H9 (cell line): Measurements from ENCODE around the gene EPSTI1. TPM values are rescaled to one million over a fixed set of nuclear protein-coding genes. Genes with fewer than 3 reads are reported as not detected.

Source experiments
- DNase-seq: peaks from one replicate; pipeline ENCODE4 v3.0.0-alpha.2; 2017
- H2AFZ ChIP-seq: one replicate; pipeline ENCODE4 v1.6.1; 2013; ENCODE audit warnings: mild to moderate bottlenecking, low read length, control low read depth, moderate library complexity
- H2AK5ac ChIP-seq: 2 replicates; pipeline ENCODE4 v1.6.1; 2013; ENCODE audit warnings: low read length, control low read depth, mixed read lengths; ENCODE audit not compliant: insufficient read length
- H2BK120ac ChIP-seq: one replicate; pipeline ENCODE4 v1.6.1; 2013; ENCODE audit warnings: low read depth, mild to moderate bottlenecking, low read length, control low read depth, inconsistent platforms; ENCODE audit not compliant: poor library complexity, severe bottlenecking
- H2BK12ac ChIP-seq: 2 replicates; pipeline ENCODE4 v1.6.1; 2013; ENCODE audit warnings: low read length, control low read depth, mixed read lengths, low read depth; ENCODE audit not compliant: insufficient read length
- H2BK15ac ChIP-seq: 2 replicates; pipeline ENCODE4 v1.6.1; 2013; ENCODE audit warnings: low read depth, low read length, control low read depth
- H2BK20ac ChIP-seq: one replicate; pipeline ENCODE4 v1.6.1; 2013; ENCODE audit warnings: low read depth, mild to moderate bottlenecking, low read length, control low read depth, inconsistent platforms; ENCODE audit not compliant: poor library complexity, severe bottlenecking
- H2BK5ac ChIP-seq: 2 replicates; pipeline ENCODE4 v1.6.1; 2013; ENCODE audit warnings: low read length, control low read depth, mixed read lengths; ENCODE audit not compliant: insufficient read length
- H3K14ac ChIP-seq: 2 replicates; pipeline ENCODE4 v1.6.1; 2013; ENCODE audit warnings: low read length, control low read depth; ENCODE audit not compliant: insufficient read depth
- H3K18ac ChIP-seq: 2 replicates; pipeline ENCODE4 v1.6.1; 2013; ENCODE audit warnings: low read depth, mild to moderate bottlenecking, mixed read lengths, low read length, control low read depth; ENCODE audit not compliant: insufficient read length
- H3K23ac ChIP-seq: 2 replicates; pipeline ENCODE4 v1.6.1; 2013; ENCODE audit warnings: low read length, control low read depth, mixed read lengths, low read depth; ENCODE audit not compliant: insufficient read length
- H3K23me2 ChIP-seq: 2 replicates; pipeline ENCODE4 v1.6.1; 2013; ENCODE audit warnings: low read depth, mild to moderate bottlenecking, mixed read lengths, low read length, control low read depth; ENCODE audit not compliant: insufficient read length, poor library complexity, severe bottlenecking
- H3K27ac ChIP-seq: 2 replicates; pipeline ENCODE4 v1.5.1; 2013; ENCODE audit warnings: low read length, control low read depth, mixed read lengths, low read depth; ENCODE audit not compliant: insufficient read length
- H3K27me3 ChIP-seq: 2 replicates; pipeline ENCODE4 v1.6.1; 2013; ENCODE audit warnings: low read length, control low read depth, inconsistent platforms; ENCODE audit not compliant: insufficient read depth
- H3K4ac ChIP-seq: 2 replicates; pipeline ENCODE4 v1.6.1; 2013; ENCODE audit warnings: low read depth, mild to moderate bottlenecking, control low read depth, inconsistent platforms, low read length, moderate library complexity
- H3K4me1 ChIP-seq: 2 replicates; pipeline ENCODE4 v1.6.1; 2013; ENCODE audit warnings: low read length, control low read depth, inconsistent platforms; ENCODE audit not compliant: insufficient read depth
- H3K4me2 ChIP-seq: 2 replicates; pipeline ENCODE4 v1.6.1; 2013; ENCODE audit warnings: low read length, control low read depth, mixed read lengths; ENCODE audit not compliant: insufficient read length, insufficient read depth
- H3K56ac ChIP-seq: 2 replicates; pipeline ENCODE4 v1.6.1; 2013; ENCODE audit warnings: low read depth, mild to moderate bottlenecking, mixed read lengths, low read length, control low read depth; ENCODE audit not compliant: insufficient read length
- H3K79me1 ChIP-seq: 2 replicates; pipeline ENCODE4 v1.6.1; 2013; ENCODE audit warnings: low read depth, mild to moderate bottlenecking, moderate library complexity, low read length, control low read depth, inconsistent platforms; ENCODE audit not compliant: insufficient read depth, poor library complexity, severe bottlenecking
- H3K79me2 ChIP-seq: 2 replicates; pipeline ENCODE4 v1.6.1; 2013; ENCODE audit warnings: low read length, control low read depth, inconsistent platforms; ENCODE audit not compliant: insufficient read depth
- H3K9ac ChIP-seq: 2 replicates; pipeline ENCODE4 v1.6.1; 2013; ENCODE audit warnings: low read length, control low read depth, mixed read lengths; ENCODE audit not compliant: insufficient read length; ENCODE audit errors: extremely low read depth
- H3K9me3 ChIP-seq: one replicate; pipeline ENCODE4 v1.6.1; 2013; ENCODE audit warnings: low read depth, low read length, inconsistent platforms; ENCODE audit not compliant: control insufficient read depth
- H3T11ph ChIP-seq: one replicate; pipeline ENCODE4 v1.6.1; 2013; ENCODE audit warnings: mild to moderate bottlenecking, low read length, control low read depth, inconsistent platforms
- H4K20me1 ChIP-seq: one replicate; pipeline ENCODE4 v1.6.1; 2013; ENCODE audit not compliant: control insufficient read depth, insufficient read length, insufficient read depth
- H4K5ac ChIP-seq: 2 replicates; pipeline ENCODE4 v1.6.1; 2013; ENCODE audit warnings: low read depth, mild to moderate bottlenecking, mixed read lengths, low read length, control low read depth; ENCODE audit not compliant: insufficient read length
- H4K8ac ChIP-seq: replicated peaks from 2 replicates; pipeline ENCODE4 v1.6.1; 2013; ENCODE audit warnings: low read length, control low read depth, mixed read lengths, low read depth; ENCODE audit not compliant: insufficient read length
- H4K91ac ChIP-seq: 2 replicates; pipeline ENCODE4 v1.6.1; 2013; ENCODE audit warnings: low read depth, mild to moderate bottlenecking, moderate library complexity, mixed read lengths, low read length, control low read depth; ENCODE audit not compliant: insufficient read length
- H3K27ac Mint-ChIP-seq, 3 experiments: 2 replicates in 2 of 3; 3 replicates in 1 of 3; pipeline ENCODE4 v1.8.0; 2020 to 2021; ENCODE audit warnings: mixed read lengths in 3 of 3, mild to moderate bottlenecking in 1 of 3, moderate library complexity in 1 of 3
- H3K27me3 Mint-ChIP-seq: 2 replicates; pipeline ENCODE4 v1.8.0; 2021; ENCODE audit warnings: low read depth, mild to moderate bottlenecking, moderate library complexity, mixed read lengths
- H3K36me3 Mint-ChIP-seq, 3 experiments: 2 replicates in 2 of 3; 3 replicates in 1 of 3; pipeline ENCODE4 v1.8.0; 2020 to 2021; ENCODE audit warnings: low read depth in 3 of 3, mixed read lengths in 3 of 3; ENCODE audit not compliant: insufficient read depth in 1 of 3
- H3K4me1 Mint-ChIP-seq, 2 experiments: 2 replicates each; pipeline ENCODE4 v1.8.0; 2020; ENCODE audit warnings: mixed read lengths in 2 of 2
- H3K4me3 Mint-ChIP-seq, 2 experiments: 2 replicates in 1 of 2; 3 replicates in 1 of 2; pipeline ENCODE4 v1.8.0; 2020 to 2021; ENCODE audit warnings: mild to moderate bottlenecking in 2 of 2, mixed read lengths in 2 of 2, moderate library complexity in 1 of 2
- H3K9me3 Mint-ChIP-seq, 2 experiments: 2 replicates in 1 of 2; 3 replicates in 1 of 2; pipeline ENCODE4 v1.8.0; 2020; ENCODE audit warnings: mild to moderate bottlenecking in 2 of 2, mixed read lengths in 2 of 2, moderate library complexity in 1 of 2
- WGBS: extraction: QIAGEN DNeasy Blood & Tissue Kit; methylation state at CpG from one replicate; pipeline ENCODE4 v1.1.7; 2013; ENCODE audit warnings: missing lambda C conversion rate, low lambda C conversion rate, mixed read lengths; ENCODE audit not compliant: insufficient read length; ENCODE audit errors: extremely low coverage; 5-methylcytosine and 5-hydroxymethylcytosine counted together
- total RNA-seq: library from RNA; stranded (reverse); gene quantifications from 2 replicates; pipeline ENCODE4 v1.2.1, GENCODE V29; 2021
- TF ChIP-seq, protein P1 (sequence below): fragments of 200-600 bp; sonication (generic); conservative IDR thresholded peaks from 3 replicates; pipeline ENCODE4 v1.8.0; 2021; ENCODE audit warnings: antibody characterized with exemption, mild to moderate bottlenecking

The EPSTI1 gene
- total RNA-seq, 1 experiment from 2014 or later: 0.70 TPM

DNA sequence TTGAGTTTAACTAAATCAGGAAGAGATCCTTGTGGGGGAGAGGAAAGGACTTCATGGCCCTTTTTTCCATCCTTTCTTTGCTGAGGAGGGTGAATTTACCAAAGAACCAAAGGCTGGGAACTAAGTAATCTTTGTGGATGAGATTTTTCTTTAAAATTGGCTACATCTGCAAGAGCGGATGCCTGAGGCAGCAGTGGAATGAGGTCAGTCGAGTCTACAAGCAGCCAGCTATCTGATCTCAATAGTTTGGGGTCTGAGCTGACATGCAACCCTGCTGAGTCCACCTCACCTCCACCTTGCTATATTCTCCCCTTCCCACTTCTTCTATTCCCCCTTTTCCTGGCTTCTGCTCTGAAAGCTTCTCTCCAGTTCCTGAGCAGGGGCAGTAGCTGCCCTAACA lies 27.8 kb upstream of the EPSTI1 start:
- H3K4me1 Mint-ChIP-seq: peaks cover 10 to 16% of the 10 kb centered on the region in 2 experiments
- no peak overlapping the region for H3K27ac Mint-ChIP-seq
- no peak for DNase-seq
- Histone ChIP-seq H2BK120ac (no peak overlapping the region), H3K27me3 (no peaks in the 10 kb centered on the region), H3K4me1 (no peaks in the 10 kb centered on the region; the same call in 1 of the 2 replicates), H2AK5ac (no peak overlapping the region), H4K91ac (no peak overlapping the region), H3K79me1 (no peaks in the 10 kb centered on the region), H2AFZ (no peak overlapping the region), H3K18ac (no peak overlapping the region), H2BK12ac (no peak overlapping the region), H2BK20ac (no peak overlapping the region), H3K23me2 (peaks cover 11% of the 10 kb centered on the region), H3K4me2 (no peak overlapping the region), H4K8ac (no peak overlapping the region), H4K5ac (no peak overlapping the region), H3T11ph (no peak overlapping the region), H3K56ac (no peak overlapping the region), H4K20me1 (no peaks in the 10 kb centered on the region), H2BK15ac (no peak overlapping the region), H3K9me3 (no peaks in the 10 kb centered on the region), H3K4ac (no peak overlapping the region), H3K9ac (no peak overlapping the region), H2BK5ac (no peak overlapping the region), H3K23ac (no peak overlapping the region), H3K79me2 (no peaks in the 10 kb centered on the region), H3K27ac (no peak overlapping the region), H3K14ac (no peak overlapping the region)
- peaks cover 0 to 9% (median 9%) of the 10 kb centered on the region in 3 experiments; a peak in 4 of 7 replicates for H3K36me3 Mint-ChIP-seq
- TF ChIP-seq, protein P1, sequence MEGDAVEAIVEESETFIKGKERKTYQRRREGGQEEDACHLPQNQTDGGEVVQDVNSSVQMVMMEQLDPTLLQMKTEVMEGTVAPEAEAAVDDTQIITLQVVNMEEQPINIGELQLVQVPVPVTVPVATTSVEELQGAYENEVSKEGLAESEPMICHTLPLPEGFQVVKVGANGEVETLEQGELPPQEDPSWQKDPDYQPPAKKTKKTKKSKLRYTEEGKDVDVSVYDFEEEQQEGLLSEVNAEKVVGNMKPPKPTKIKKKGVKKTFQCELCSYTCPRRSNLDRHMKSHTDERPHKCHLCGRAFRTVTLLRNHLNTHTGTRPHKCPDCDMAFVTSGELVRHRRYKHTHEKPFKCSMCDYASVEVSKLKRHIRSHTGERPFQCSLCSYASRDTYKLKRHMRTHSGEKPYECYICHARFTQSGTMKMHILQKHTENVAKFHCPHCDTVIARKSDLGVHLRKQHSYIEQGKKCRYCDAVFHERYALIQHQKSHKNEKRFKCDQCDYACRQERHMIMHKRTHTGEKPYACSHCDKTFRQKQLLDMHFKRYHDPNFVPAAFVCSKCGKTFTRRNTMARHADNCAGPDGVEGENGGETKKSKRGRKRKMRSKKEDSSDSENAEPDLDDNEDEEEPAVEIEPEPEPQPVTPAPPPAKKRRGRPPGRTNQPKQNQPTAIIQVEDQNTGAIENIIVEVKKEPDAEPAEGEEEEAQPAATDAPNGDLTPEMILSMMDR: no peak
- H3K27me3 Mint-ChIP-seq: peaks cover 8% of the 10 kb centered on the region
- no peak overlapping the region for H3K4me3 Mint-ChIP-seq
- H3K9me3 Mint-ChIP-seq: peaks cover 0 to 13% of the 10 kb centered on the region in 2 experiments; a peak in 1 of 5 replicates
- WGBS: no CpG with 5 or more reads among the region's 2 CpGs
